DND-41 (cell line): ENCODE data around the gene RAB25.

Experiments used
- EZH2 ChIP-seq: IDR thresholded peaks from 3 replicates; pipeline ENCODE4 v1.6.1; 2012; ENCODE audit warnings: borderline replicate concordance, low read depth, mild to moderate bottlenecking, moderate library complexity, low read length, inconsistent platforms; ENCODE audit not compliant: severe bottlenecking
- TF ChIP-seq, protein P1 (sequence below): IDR thresholded peaks from 2 replicates; pipeline ENCODE4 v1.5.1; 2012; ENCODE audit warnings: borderline replicate concordance, low read length, moderate library complexity, mild to moderate bottlenecking; ENCODE audit not compliant: poor library complexity, severe bottlenecking; ENCODE audit errors: extremely low read depth

DNA sequence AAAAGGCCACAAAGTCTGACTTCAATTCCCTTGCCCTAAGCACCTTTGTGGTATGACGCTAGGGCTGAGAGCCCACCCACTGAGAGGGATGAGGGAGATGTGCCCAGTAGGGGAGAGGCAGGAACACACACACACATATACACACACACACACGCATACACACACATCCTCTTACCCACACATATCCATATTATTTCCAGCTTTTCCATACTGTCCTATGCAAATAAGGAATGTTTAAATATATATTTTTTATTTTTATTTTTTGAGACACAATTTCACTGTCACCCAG lies 3.0 kb downstream of the RAB25 start:
- TF ChIP-seq, protein P1, sequence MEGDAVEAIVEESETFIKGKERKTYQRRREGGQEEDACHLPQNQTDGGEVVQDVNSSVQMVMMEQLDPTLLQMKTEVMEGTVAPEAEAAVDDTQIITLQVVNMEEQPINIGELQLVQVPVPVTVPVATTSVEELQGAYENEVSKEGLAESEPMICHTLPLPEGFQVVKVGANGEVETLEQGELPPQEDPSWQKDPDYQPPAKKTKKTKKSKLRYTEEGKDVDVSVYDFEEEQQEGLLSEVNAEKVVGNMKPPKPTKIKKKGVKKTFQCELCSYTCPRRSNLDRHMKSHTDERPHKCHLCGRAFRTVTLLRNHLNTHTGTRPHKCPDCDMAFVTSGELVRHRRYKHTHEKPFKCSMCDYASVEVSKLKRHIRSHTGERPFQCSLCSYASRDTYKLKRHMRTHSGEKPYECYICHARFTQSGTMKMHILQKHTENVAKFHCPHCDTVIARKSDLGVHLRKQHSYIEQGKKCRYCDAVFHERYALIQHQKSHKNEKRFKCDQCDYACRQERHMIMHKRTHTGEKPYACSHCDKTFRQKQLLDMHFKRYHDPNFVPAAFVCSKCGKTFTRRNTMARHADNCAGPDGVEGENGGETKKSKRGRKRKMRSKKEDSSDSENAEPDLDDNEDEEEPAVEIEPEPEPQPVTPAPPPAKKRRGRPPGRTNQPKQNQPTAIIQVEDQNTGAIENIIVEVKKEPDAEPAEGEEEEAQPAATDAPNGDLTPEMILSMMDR = no peak
- no peak for TF ChIP-seq EZH2
